Astrocyte of the cerebellum (primary cell): Measurements from ENCODE around the gene TPSG1.

Experiments
- DNase-seq: peaks from one replicate; pipeline ENCODE4 v3.0.0-alpha.2; 2011; ENCODE audit warnings: low read depth
- H3K4me3 ChIP-seq: 2 replicates; pipeline ENCODE4 v1.5.1; 2011; ENCODE audit warnings: mild to moderate bottlenecking, low read depth, low read length, moderate library complexity
- in situ Hi-C: cut with HindIII; loops from 2 replicates; pipeline ENCODE4 v1.10.0; 2017; ENCODE audit warnings: low sequenced_read_pairs
- TF ChIP-seq, protein P1 (sequence below): IDR thresholded peaks from 2 replicates; pipeline ENCODE4 v1.5.1; 2012; ENCODE audit warnings: low read length, low read depth, moderate library complexity, mild to moderate bottlenecking; ENCODE audit errors: missing control alignments

Gene TPSG1

DNA sequence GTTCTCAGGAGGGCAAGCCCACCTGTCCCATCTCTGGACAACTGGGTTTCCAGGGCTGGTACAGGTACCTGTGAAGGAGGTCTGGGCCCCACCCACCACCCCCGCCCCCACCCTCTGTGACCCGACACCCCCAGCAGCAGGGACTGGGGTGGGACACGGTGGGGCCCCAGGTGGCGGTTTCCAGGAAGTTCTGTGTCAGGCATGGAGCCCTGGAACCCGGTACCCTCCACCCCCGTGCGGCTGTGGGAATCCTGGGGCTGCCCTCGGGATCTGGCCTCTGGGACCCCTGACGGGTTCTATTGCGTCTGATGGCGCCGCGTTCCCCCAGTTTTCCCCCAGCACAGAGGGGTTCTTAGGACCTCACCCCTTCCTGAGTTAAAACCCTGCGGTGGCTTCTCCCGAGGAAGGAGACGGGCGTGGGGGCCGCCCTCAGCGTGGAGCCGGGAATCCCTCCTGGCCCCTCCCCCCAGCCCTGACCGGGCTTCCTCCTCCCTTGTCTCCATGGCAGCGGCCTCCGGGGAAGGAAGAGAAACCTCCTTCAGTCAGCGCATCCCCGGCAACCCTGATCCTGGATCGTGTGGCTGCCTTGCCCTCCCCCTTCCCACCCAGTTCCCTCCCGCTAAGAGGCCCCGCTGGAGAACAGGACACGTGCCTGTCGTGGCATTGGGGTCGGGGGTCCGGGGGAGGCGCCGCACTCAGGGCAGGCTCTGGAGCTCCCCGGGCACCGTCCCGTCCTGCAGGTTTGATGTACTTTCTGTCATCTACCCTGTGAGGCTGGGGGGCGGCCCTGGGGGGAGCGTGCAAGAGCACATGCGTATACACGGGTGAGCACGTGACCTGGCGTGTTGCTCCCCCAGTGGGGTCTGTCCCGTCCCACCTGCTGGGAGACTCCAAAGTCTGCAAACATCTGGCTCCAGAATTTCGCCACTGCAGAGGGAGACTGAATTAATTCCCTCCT lies 41.8 kb downstream of the TPSG1 start:
- H3K4me3 ChIP-seq = no peak overlapping the region
- TF ChIP-seq, protein P1, sequence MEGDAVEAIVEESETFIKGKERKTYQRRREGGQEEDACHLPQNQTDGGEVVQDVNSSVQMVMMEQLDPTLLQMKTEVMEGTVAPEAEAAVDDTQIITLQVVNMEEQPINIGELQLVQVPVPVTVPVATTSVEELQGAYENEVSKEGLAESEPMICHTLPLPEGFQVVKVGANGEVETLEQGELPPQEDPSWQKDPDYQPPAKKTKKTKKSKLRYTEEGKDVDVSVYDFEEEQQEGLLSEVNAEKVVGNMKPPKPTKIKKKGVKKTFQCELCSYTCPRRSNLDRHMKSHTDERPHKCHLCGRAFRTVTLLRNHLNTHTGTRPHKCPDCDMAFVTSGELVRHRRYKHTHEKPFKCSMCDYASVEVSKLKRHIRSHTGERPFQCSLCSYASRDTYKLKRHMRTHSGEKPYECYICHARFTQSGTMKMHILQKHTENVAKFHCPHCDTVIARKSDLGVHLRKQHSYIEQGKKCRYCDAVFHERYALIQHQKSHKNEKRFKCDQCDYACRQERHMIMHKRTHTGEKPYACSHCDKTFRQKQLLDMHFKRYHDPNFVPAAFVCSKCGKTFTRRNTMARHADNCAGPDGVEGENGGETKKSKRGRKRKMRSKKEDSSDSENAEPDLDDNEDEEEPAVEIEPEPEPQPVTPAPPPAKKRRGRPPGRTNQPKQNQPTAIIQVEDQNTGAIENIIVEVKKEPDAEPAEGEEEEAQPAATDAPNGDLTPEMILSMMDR = no peak
- DNase-seq = no peak
- in situ Hi-C loops = loop anchor here (5.0 kb wide), 1 partner anchor 71 kb away; no protein-coding TSS in a partner anchor

DNA sequence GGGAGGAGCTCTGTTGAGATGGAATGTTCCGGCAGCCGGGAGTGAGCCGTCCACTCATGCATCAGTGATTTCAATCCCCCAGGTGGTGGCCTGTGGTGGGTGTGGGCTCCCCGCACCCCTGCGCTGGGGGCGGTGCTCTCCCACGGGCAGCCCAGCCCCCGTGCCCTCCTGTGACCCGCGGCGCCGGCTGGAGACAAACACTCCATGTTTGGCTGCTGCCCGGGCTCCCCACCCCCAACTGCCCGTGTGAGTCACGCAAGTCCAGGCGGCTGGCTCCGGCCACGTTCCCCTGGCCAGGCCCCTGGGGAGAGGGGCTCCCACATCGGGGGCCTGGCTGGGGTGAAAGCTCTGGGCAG lies 42.8 kb downstream of the TPSG1 start:
- peak; percentile 34 for DNase-seq
- in situ Hi-C loops = loop anchor here (5.0 kb wide), 1 partner anchor 70 kb away; no protein-coding TSS in a partner anchor
- TF ChIP-seq, protein P1 = no peak
- no peak overlapping the region for H3K4me3 ChIP-seq

DNA sequence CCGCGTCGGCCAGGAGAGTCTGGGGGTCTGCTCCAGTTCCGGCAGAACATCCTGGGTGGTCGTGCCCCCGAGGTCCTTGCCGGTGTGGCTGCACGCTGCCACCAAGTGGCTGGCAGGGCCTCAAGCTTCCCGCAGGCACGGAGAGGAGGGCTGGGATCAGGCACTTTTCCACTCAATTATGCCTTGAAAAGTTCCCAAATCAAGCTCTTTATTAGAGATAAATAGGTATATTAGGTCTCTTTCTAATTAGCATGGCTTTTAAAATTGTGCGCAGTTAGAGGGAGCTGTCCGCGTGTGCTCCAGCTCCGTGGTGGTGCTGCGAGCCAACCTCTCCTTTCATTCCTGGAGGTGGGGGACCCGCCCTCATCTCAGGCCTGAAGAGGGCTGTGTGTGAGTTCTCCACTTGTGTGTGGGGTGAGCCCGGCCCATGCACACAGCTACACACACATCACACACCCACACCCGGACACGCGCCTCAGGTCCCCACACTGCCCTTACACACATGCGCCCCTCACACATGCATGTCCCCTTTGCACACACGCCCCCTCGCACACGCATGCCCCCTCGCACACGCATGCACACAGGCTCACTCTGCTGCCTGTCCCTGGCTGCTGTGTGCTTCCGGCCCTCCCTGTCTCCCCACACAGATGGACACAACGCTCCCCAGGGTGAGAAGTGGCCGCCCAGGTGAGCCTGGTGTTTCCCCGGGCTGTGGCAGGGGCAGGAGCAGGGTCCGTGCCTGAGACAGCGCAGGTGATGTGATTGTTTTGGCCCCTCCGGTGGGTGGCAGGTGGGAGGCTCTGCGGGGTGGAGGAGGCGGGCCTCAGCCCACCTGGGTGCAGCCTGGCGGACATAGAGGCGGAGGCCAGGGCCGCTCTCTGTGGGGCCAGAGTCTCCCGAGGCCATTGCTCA lies 43.4 kb downstream of the TPSG1 start:
- TF ChIP-seq, protein P1 = no peak
- H3K4me3 ChIP-seq = no peak overlapping the region
- no peak for DNase-seq
- in situ Hi-C loops = loop anchor here (5.0 kb wide), 1 partner anchor 69 kb away; no protein-coding TSS in a partner anchor

DNA sequence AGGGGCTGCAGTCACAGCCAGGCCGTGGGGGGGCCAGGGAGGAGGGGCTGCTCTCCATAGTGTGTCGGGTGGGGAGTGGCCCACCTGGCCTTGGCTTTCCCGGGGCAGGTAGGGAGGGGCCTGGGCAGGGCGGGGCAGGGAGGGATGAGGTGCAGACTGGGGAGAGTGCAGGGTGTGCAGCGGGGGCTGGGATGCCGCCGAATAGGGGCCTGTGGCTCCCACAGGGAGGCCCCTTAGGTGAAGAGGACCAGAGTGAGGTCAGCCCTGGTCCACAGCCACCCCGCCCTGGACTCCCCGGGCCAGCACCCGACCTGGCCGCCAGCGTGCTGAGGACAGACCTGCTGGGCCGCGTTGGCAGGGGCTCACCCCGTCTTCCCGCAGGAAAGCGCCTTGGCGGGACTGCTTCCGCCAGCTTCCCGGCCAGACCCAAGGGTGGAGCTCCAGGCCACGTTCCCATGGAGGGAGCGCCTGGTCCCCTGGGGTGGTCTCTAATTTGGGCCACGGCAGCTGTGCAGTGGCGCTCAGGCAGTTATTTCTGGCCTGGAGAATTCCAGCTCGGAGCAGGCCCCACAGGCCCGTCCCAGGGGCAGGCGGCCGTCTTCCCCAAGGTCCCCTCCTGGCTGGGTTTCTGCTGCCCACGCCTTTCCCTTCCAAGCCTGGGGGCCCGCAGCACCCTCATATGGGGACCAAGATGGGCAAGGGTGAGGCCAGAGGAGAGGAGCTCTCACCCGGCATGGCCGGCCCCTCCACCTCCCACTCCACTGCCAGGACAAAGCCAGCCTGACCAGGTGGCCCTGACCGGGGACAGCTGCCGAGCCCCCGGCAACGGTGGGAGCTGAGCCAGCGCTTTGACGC lies 44.3 kb downstream of the TPSG1 start:
- in situ Hi-C loops = loop anchor here (5.0 kb wide), 1 partner anchor 68 kb away; no protein-coding TSS in a partner anchor
- no peak overlapping the region for H3K4me3 ChIP-seq
- DNase-seq = no peak
- TF ChIP-seq, protein P1 = no peak

DNA sequence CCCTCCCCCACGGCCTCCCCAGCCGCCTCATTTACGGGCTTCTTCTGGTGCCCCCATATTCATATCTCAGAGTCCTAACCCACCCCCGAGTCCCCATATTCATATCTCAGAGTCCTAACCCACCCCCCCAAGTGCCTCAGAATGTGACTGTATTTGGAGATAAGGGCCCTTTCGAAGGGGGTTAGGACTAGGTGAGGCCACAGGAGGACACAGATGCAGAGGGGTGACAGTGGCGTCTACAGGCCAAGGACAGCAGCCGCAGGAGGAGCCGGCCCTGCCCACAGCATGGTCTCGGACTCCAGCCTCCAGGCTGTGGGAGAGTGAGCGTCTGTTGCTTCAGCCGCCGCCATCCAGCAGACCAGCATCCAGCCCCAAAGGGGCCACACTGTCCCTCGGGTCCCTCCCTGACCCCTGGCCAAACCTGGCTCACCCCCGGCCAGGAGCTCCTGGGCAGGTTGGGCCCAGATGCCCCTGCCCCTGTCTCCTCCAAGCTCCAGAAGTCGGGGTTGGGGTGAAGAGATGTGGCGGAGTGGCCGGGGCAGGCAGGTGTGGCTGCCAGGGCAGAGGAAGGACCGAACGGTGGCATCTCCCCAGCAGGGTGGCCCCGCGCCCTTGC lies 46.7 kb downstream of the TPSG1 start:
- in situ Hi-C loops = no loop called here
- H3K4me3 ChIP-seq = no peak overlapping the region
- TF ChIP-seq, protein P1 = no peak
- no peak for DNase-seq
